A549 (cell line): Measurements from ENCODE around the gene ZDHHC1. TPM values are rescaled to one million over a fixed set of nuclear protein-coding genes. Genes with fewer than 3 reads are reported as not detected.

Experiments used
- ATAC-seq, 2 experiments: fragments of 200-7000 bp in 1 of 2; fragments of >200 bp in 1 of 2; cut with Nextera tagmentation in 1 of 2; cut with Tn5 transposase in 1 of 2; 3 replicates each; pipeline versions ENCODE4 v1.8.0 to v1.9.1; 2018 to 2020; ENCODE audit warnings: mild to moderate bottlenecking in 1 of 2, moderate library complexity in 1 of 2
- CTCF ChIA-PET: fragments of 300-600 bp; sonication (Branson Sonifier 250); formaldehyde crosslinking; extraction: SDS; loops from one replicate; lab custom pipeline; 2021; ENCODE audit warnings: antibody characterized with exemption, inconsistent platforms; lab: Yijun Ruan, JAX
- POLR2A ChIA-PET: fragments of 350-600 bp; formaldehyde crosslinking; extraction: SDS; loops from one replicate; lab custom pipeline; 2021; ENCODE audit warnings: antibody characterized with exemption, inconsistent platforms; lab: Yijun Ruan, JAX
- DNase-seq, 2 experiments: peaks; one replicate each; pipeline versions ENCODE4 v3.0.0 to v3.0.0-alpha.2; 2011 to 2016; ENCODE audit warnings: low read depth in 1 of 2, low spot score in 1 of 2
- FAIRE-seq: peaks from 2 replicates; lab custom pipeline; 2011; peaks lifted over from hg19 to GRCh38; lab: Jason Lieb, UNC
- H3K27ac ChIP-seq, 2 experiments: fragments of >200 bp; sonication (Bioruptor Twin); formaldehyde crosslinking; 3 replicates each; pipeline ENCODE4 v1.5.1; 2016 to 2017
- H3K4me1 ChIP-seq: fragments of >200 bp; sonication (Bioruptor Twin); formaldehyde crosslinking; 3 replicates; pipeline ENCODE4 v1.6.1; 2016
- H3K4me2 ChIP-seq: fragments of >200 bp; sonication (Bioruptor Twin); formaldehyde crosslinking; 3 replicates; pipeline ENCODE4 v1.6.1; 2016
- H3K4me3 ChIP-seq: fragments of >200 bp; sonication (Bioruptor Twin); formaldehyde crosslinking; 3 replicates; pipeline ENCODE4 v1.5.1; 2016
- H3K9me3 ChIP-seq: fragments of >200 bp; sonication (Bioruptor Twin); formaldehyde crosslinking; 3 replicates; pipeline ENCODE4 v1.6.1; 2016
- CBX2 ChIP-seq: fragments of 200-600 bp; sonication (generic); IDR thresholded peaks from 2 replicates; pipeline ENCODE4 v1.6.1; 2016; ENCODE audit warnings: low read depth, mild to moderate bottlenecking, borderline replicate concordance
- CHD2 ChIP-seq: fragments of 150-350 bp; IDR thresholded peaks from 2 replicates; pipeline ENCODE4 v1.6.1; 2014; ENCODE audit warnings: low read length; ENCODE audit not compliant: partially characterized antibody
- EHF ChIP-seq: fragments of 250-450 bp; sonication (Bioruptor Pico); IDR thresholded peaks from 2 replicates; pipeline ENCODE4 v1.5.0; 2020; ENCODE audit warnings: mild to moderate bottlenecking
- ESRRA ChIP-seq: fragments of 150-350 bp; IDR thresholded peaks from 2 replicates; pipeline ENCODE4 v1.6.1; 2014; ENCODE audit warnings: mild to moderate bottlenecking, low read length, borderline replicate concordance
- FOSB ChIP-seq: fragments of 250-450 bp; sonication (Bioruptor Pico); IDR thresholded peaks from 2 replicates; pipeline ENCODE4 v1.5.0; 2020; ENCODE audit warnings: mild to moderate bottlenecking, moderate library complexity
- FOXS1 ChIP-seq: fragments of 250-450 bp; sonication (Bioruptor Pico); IDR thresholded peaks from 2 replicates; pipeline ENCODE4 v1.5.0; 2020; ENCODE audit warnings: mild to moderate bottlenecking, moderate library complexity
- GATA3 ChIP-seq: IDR thresholded peaks from 2 replicates; pipeline ENCODE4 v1.6.1; 2012; ENCODE audit warnings: borderline replicate concordance
- HDAC2 ChIP-seq: fragments of 200-600 bp; sonication (generic); IDR thresholded peaks from 2 replicates; pipeline ENCODE4 v1.6.1; 2016
- HOXB5 ChIP-seq: fragments of 250-450 bp; sonication (Bioruptor Pico); IDR thresholded peaks from 2 replicates; pipeline ENCODE4 v1.5.0; 2020; ENCODE audit warnings: mild to moderate bottlenecking, moderate library complexity
- JUN ChIP-seq, 2 experiments: fragments of >200 bp; sonication (Bioruptor Twin); formaldehyde crosslinking; IDR thresholded peaks; 2 replicates in 1 of 2; 3 replicates in 1 of 2; pipeline ENCODE4 v1.6.1; 2016 to 2017
- JUNB ChIP-seq: fragments of >200 bp; sonication (Bioruptor Twin); formaldehyde crosslinking; IDR thresholded peaks from 2 replicates; pipeline ENCODE4 v1.6.1; 2016
- KDM1A ChIP-seq: fragments of 200-600 bp; sonication (generic); IDR thresholded peaks from 2 replicates; pipeline ENCODE4 v1.6.1; 2016; ENCODE audit warnings: low read depth, mild to moderate bottlenecking
- MAZ ChIP-seq: fragments of 150-350 bp; IDR thresholded peaks from 2 replicates; pipeline ENCODE4 v1.6.1; 2014; ENCODE audit warnings: antibody characterized with exemption, low read depth, low read length, borderline replicate concordance
- POLR2A ChIP-seq: IDR thresholded peaks from 2 replicates; pipeline ENCODE4 v1.6.1; 2012; ENCODE audit warnings: mild to moderate bottlenecking, low read length
- RAD21 ChIP-seq, 2 experiments: fragments of >200 bp in 1 of 2; sonication (Bioruptor Twin) in 1 of 2; formaldehyde crosslinking in 1 of 2; IDR thresholded peaks in 1 of 2; conservative IDR thresholded peaks in 1 of 2; 2 replicates in 1 of 2; 3 replicates in 1 of 2; pipeline ENCODE4 v1.6.1; 2012 to 2018; ENCODE audit warnings: inconsistent platforms in 1 of 2
- RFX5 ChIP-seq: fragments of 450-650 bp; IDR thresholded peaks from 2 replicates; pipeline ENCODE4 v1.7.1; 2014; ENCODE audit warnings: antibody characterized with exemption, mild to moderate bottlenecking, moderate library complexity
- RNF2 ChIP-seq: fragments of 200-600 bp; sonication (generic); IDR thresholded peaks from 2 replicates; pipeline ENCODE4 v1.6.1; 2016; ENCODE audit warnings: low read depth, mild to moderate bottlenecking, antibody characterized with exemption, moderate library complexity, borderline replicate concordance
- TFCP2L1 ChIP-seq: fragments of 250-450 bp; sonication (Bioruptor Pico); IDR thresholded peaks from 2 replicates; pipeline ENCODE4 v1.5.0; 2021; ENCODE audit warnings: mild to moderate bottlenecking
- ZSCAN20 ChIP-seq: fragments of 250-450 bp; sonication (Bioruptor Pico); IDR thresholded peaks from 2 replicates; pipeline ENCODE4 v1.8.0; 2022; ENCODE audit warnings: mild to moderate bottlenecking, moderate library complexity
- WGBS: methylation state at CpG from one replicate; pipeline ENCODE4 v1.1.6; 2017; ENCODE audit errors: missing lambda C conversion rate; 5-methylcytosine and 5-hydroxymethylcytosine counted together
- polyA plus RNA-seq, 4 experiments: library from polyadenylated mRNA; depleted of rRNA in 3 of 4; stranded (reverse); fragments of >200 nt; fragmentation: RNase III in 1 of 4; extraction: RNeasy Plus Mini Kit Qiagen cat#74134 plus additional on column Dnase treatment in 1 of 4; gene quantifications; 2 replicates in 3 of 4; 3 replicates in 1 of 4; pipeline ENCODE4 v1.2.3, GENCODE V29; 2011 to 2017
- TF ChIP-seq, protein P1 (sequence below): fragments of 200-600 bp; sonication (generic); IDR thresholded peaks from 2 replicates; pipeline ENCODE4 v1.6.1; 2016; ENCODE audit warnings: antibody characterized with exemption, mild to moderate bottlenecking, moderate library complexity
- TF ChIP-seq, protein P2 (sequence below): fragments of >200 bp; sonication (Bioruptor Twin); formaldehyde crosslinking; IDR thresholded peaks from 2 replicates; pipeline ENCODE4 v1.6.1; 2016
- TF ChIP-seq, protein P3 (sequence below): fragments of 450-650 bp; IDR thresholded peaks from 2 replicates; pipeline ENCODE4 v1.6.1; 2014; ENCODE audit warnings: antibody characterized with exemption
- TF ChIP-seq, protein P4 (sequence below): fragments of >200 bp; sonication (Bioruptor Twin); formaldehyde crosslinking; IDR thresholded peaks from 3 replicates; pipeline ENCODE4 v1.5.1; 2016

The ZDHHC1 gene
- polyA plus RNA-seq, 2 of the 4 experiments (the other 2 are of a cell fraction) = 3.5 to 5.9 TPM

DNA sequence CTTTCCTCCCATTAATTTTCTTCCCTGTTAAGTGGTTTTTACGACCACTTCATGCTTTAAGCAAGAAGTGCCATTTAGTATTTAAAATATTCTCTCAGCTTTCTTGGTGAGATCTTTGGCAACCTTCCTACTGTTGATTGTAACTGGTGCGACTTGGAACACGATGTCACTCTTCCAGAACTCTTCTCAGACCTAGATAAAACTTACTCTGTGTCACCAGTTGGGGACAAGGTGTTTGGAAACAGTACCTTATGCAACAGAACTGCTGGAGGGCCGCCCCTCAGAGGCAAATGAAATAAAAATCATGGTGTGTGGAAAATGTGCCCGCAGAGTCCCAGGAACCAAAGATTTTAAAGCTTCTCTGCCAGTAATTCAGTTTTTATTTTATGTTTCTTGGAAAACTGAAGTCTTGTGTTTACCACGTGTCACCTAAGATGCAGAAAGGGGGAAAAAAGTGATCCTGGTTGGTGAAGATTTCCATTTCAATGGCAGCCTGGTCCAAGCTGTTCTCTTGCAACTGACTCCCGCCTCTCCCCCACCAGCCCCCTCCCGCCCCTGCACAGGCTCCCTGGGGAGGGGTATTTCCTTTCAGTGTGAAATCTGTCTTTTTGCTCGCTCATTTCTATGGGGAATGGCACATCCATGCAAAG lies 7.5 kb upstream of the ZDHHC1 start:
- ChIA-PET CTCF (interaction anchor here (0.5 to 10.9 kb wide), 6 partner anchors 16 to 97 kb away, joined by 3 to 207 read pairs (median 10); partner anchors contain the start of genes KCTD19 and LRRC36), POLR2A (no interaction called here)
- H3K27ac ChIP-seq = no peak overlapping the region; a peak in 1 of 6 replicates
- no peaks in the 10 kb centered on the region for H3K4me1 ChIP-seq
- no peak overlapping the region for H3K4me2 ChIP-seq
- TF ChIP-seq RFX5 = no peak
- TF ChIP-seq ESRRA = no peak
- no peak for TF ChIP-seq RAD21 (conservative IDR thresholded peaks at IDR 0.05 in 1 of 2, IDR thresholded peaks at IDR 0.05 in 1 of 2)
- no peak for TF ChIP-seq CBX2
- TF ChIP-seq, protein P1, sequence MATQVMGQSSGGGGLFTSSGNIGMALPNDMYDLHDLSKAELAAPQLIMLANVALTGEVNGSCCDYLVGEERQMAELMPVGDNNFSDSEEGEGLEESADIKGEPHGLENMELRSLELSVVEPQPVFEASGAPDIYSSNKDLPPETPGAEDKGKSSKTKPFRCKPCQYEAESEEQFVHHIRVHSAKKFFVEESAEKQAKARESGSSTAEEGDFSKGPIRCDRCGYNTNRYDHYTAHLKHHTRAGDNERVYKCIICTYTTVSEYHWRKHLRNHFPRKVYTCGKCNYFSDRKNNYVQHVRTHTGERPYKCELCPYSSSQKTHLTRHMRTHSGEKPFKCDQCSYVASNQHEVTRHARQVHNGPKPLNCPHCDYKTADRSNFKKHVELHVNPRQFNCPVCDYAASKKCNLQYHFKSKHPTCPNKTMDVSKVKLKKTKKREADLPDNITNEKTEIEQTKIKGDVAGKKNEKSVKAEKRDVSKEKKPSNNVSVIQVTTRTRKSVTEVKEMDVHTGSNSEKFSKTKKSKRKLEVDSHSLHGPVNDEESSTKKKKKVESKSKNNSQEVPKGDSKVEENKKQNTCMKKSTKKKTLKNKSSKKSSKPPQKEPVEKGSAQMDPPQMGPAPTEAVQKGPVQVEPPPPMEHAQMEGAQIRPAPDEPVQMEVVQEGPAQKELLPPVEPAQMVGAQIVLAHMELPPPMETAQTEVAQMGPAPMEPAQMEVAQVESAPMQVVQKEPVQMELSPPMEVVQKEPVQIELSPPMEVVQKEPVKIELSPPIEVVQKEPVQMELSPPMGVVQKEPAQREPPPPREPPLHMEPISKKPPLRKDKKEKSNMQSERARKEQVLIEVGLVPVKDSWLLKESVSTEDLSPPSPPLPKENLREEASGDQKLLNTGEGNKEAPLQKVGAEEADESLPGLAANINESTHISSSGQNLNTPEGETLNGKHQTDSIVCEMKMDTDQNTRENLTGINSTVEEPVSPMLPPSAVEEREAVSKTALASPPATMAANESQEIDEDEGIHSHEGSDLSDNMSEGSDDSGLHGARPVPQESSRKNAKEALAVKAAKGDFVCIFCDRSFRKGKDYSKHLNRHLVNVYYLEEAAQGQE = no peak
- no peak for TF ChIP-seq JUNB
- TF ChIP-seq HOXB5 (CRISPR knock-in tag) = no peak
- no peak for TF ChIP-seq GATA3
- no peak for TF ChIP-seq TFCP2L1 (CRISPR knock-in tag)
- TF ChIP-seq RNF2 = no peak
- ATAC-seq (no peak), DNase-seq (no peak), FAIRE-seq (no peak)
- no peak overlapping the region for H3K4me3 ChIP-seq
- no peaks in the 10 kb centered on the region for H3K9me3 ChIP-seq
- 47% methylated on average over 9 of the region's 9 CpGs for WGBS

DNA sequence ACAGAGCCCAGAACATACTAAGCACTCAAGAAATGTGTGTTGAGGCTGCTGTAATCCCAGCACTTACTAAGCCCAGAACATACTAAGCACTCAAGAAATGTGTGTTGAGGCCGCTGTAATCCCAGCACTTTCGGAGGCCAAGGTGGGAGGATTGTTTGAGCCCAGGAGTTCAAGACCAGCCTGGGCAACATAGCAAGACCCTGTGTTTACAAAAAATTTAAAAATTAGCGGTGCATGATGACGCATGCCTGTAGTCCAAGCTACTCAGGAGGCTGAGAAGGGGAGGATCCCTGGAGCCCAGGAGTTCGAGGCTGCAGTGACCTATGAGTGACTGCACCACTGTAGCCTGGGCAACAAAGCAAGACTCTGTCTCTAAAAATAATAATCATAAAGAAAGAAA lies 6.7 kb upstream of the ZDHHC1 start:
- 68% methylated on average over 5 of the region's 5 CpGs for WGBS
- Histone ChIP-seq H3K4me3 (no peak overlapping the region), H3K9me3 (no peaks in the 10 kb centered on the region), H3K4me2 (no peak overlapping the region), H3K4me1 (no peaks in the 10 kb centered on the region), H3K27ac (no peak overlapping the region)
- POLR2A ChIA-PET = no interaction called here
- ATAC-seq (no peak), FAIRE-seq (no peak), DNase-seq (no peak)
- TF ChIP-seq, protein P2, sequence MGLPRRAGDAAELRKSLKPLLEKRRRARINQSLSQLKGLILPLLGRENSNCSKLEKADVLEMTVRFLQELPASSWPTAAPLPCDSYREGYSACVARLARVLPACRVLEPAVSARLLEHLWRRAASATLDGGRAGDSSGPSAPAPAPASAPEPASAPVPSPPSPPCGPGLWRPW = no peak
- TF ChIP-seq ZSCAN20 (no peak), CHD2 (no peak)
- CTCF ChIA-PET = interaction anchor here (1.0 to 10.9 kb wide), 4 partner anchors 10 to 98 kb away, joined by 3 to 207 read pairs (median 90); no protein-coding TSS in a partner anchor

DNA sequence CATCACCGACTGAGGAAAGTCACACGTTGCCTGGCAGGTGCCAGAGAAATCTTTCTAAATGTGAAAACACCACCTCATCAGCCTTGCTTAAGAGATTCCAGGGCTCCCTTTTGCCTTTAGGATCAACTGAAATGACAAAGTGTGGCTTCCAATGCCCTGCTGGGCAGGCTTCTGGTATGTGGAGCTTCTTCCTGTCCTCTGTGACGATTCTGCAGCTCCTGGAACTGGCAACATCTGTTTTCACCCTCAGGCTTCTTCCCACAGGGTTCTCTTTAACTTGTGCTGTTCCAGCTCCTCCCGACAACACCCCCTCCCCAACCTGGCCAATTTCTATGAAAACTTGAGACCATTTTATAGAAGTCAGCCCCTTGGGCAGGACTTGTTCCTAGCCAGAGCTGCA lies 4.8 kb upstream of the ZDHHC1 start:
- FAIRE-seq = no peak
- 65% methylated on average over 4 of the region's 4 CpGs for WGBS
- no peak for ATAC-seq
- Histone ChIP-seq H3K4me1 (no peaks in the 10 kb centered on the region; the same call in 2 of the 3 replicates), H3K9me3 (no peaks in the 10 kb centered on the region), H3K4me2 (no peak overlapping the region), H3K4me3 (no peak overlapping the region), H3K27ac (no peak overlapping the region)
- POLR2A ChIA-PET = no interaction called here
- TF ChIP-seq POLR2A = no peak
- TF ChIP-seq EHF = no peak
- TF ChIP-seq, protein P3, sequence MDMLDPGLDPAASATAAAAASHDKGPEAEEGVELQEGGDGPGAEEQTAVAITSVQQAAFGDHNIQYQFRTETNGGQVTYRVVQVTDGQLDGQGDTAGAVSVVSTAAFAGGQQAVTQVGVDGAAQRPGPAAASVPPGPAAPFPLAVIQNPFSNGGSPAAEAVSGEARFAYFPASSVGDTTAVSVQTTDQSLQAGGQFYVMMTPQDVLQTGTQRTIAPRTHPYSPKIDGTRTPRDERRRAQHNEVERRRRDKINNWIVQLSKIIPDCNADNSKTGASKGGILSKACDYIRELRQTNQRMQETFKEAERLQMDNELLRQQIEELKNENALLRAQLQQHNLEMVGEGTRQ = no peak
- no peak for TF ChIP-seq HDAC2
- no peak for TF ChIP-seq FOXS1 (CRISPR knock-in tag)
- no peak for TF ChIP-seq HOXB5 (CRISPR knock-in tag)
- TF ChIP-seq, protein P4, sequence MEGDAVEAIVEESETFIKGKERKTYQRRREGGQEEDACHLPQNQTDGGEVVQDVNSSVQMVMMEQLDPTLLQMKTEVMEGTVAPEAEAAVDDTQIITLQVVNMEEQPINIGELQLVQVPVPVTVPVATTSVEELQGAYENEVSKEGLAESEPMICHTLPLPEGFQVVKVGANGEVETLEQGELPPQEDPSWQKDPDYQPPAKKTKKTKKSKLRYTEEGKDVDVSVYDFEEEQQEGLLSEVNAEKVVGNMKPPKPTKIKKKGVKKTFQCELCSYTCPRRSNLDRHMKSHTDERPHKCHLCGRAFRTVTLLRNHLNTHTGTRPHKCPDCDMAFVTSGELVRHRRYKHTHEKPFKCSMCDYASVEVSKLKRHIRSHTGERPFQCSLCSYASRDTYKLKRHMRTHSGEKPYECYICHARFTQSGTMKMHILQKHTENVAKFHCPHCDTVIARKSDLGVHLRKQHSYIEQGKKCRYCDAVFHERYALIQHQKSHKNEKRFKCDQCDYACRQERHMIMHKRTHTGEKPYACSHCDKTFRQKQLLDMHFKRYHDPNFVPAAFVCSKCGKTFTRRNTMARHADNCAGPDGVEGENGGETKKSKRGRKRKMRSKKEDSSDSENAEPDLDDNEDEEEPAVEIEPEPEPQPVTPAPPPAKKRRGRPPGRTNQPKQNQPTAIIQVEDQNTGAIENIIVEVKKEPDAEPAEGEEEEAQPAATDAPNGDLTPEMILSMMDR = no peak
- TF ChIP-seq JUN (IDR thresholded peaks at IDR 0.05) = no peak
- TF ChIP-seq KDM1A = no peak
- no peak for TF ChIP-seq MAZ
- no peak for TF ChIP-seq ESRRA
- TF ChIP-seq FOSB (CRISPR knock-in tag) = no peak
- no peak for DNase-seq
- CTCF ChIA-PET = interaction anchor here (0.7 to 10.9 kb wide), 5 partner anchors 23 to 160 kb away, joined by 3 to 207 read pairs (median 4); no protein-coding TSS in a partner anchor
